ENCODE measurements around the gene PRR33.

Gene PRR33

GRCh38 chr11:1861435-1862411, 30.0 kb downstream of the PRR33 start:
- DNase-seq = no peak

DNA sequence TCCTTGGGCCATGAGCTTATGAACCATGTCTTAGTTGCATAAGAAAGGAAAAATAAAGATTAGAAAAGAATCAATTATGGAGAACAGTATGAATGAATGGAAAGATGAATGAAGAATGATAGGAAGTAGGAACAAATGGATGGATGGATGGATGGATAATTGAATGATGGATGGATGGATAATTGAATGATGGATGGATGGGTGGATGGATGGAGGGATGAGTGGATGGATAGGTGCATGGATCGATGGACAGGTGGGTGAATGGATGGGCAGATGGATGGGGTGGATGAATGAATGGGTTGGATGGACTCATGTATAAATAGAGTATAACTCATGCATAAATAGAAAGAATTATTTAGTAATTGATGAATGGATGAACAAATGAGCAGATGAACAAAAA, 31.6 kb downstream of the PRR33 start:
- no peak for DNase-seq

- DNase-seq = no peak
Observed at GRCh38 chr11:1859004-1859403, 32.7 kb downstream of the PRR33 start.

DNA sequence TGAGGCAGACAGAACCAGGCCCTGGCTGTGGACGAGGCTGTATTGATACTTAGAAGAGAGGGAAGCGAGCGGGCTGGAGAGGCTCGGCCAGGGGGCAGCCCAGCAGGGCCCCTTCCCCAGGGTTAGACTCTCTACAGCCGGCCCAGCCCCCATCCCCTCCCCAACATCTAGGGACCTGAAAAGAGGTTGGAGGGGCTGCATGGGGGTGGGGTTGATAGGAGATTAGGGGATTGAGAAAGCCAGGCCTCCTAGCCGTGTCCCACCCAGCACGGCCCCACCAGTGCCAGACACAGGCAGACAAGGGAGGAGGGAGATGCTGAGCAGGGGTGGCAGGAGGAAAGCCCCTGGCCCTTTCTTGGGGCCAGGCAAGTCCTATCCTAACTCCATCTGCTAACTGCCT, 33.1 kb downstream of the PRR33 start:
- no peak for DNase-seq

DNA sequence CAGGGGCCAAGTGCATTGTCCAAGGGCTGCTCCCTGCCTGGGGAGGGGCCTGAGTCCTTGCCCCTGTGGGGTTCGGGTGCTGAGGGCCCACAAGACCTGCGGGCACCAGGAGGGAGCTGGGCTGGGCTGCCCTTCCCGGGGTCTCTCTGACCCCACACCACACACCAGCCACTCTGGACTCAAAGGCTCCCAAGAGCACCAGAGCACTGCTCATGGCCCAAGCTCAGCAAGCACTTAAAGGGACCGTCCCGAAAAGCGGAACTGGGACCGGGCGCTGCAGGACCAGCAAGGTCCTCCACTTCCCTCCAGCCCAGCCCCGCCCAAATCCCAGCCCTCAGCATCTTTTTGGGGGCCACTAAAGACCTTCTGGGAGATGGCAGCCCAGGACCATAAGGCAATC, 33.5 kb downstream of the PRR33 start:
- DNase-seq = no peak

DNA sequence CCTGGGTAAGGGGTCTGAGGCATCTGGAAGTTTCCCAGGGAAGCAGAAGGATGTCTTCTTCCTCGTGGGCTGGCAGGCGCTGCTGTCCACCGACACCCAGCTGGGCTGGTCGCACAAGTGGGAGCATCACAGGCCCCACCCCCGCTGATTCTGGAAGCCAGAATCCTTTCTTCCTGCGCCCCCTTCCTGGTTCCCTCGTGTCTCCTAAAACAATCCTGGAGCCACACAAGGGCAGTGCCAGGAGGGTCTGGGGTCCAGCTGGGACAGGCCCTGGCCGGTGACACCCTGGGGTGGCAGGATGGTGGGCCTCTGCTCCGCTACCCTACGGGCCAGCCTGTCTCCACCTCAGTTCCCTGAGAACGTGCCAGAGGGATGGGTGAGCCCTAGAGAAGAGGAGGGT, 34.6 kb downstream of the PRR33 start:
- no peak for DNase-seq

DNA sequence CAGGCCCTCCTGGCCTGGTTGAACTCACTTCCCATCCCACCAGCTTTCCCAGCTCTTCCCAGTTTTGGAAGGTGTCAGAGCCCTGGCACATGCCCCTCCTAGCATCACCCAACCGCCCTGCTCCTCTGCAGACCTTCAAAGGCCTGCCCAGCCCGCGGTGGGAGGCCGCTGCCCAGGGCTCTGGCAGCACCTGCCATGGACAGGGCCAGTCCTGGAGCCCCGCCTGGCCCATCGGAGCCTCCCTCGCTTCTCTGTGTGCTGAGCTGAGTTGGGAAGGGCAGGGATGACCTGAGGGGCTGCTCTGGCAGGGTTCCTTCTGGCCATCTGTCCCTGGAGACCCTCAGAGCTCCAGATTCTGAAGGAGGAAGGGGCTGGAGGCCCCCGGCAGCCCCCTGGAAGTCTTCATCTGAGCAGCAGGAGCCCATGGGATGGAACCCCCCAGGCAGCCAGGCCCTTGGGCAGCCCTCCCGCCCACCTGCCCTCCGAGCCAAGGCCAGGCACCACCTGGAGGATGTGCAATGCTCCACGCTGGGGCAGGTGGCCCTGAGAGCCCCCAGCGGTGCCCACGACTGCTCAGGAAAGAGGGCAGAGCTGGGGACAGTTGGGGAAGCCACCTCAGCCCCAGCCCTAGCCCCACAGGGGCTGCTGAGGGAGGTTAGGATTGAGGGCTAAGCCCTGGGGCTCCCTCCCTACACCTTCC, 35.2 kb downstream of the PRR33 start:
- DNase-seq = no peak

- DNase-seq = no peak
Observed at GRCh38 chr11:1855886-1856265, 35.8 kb downstream of the PRR33 start.

DNA sequence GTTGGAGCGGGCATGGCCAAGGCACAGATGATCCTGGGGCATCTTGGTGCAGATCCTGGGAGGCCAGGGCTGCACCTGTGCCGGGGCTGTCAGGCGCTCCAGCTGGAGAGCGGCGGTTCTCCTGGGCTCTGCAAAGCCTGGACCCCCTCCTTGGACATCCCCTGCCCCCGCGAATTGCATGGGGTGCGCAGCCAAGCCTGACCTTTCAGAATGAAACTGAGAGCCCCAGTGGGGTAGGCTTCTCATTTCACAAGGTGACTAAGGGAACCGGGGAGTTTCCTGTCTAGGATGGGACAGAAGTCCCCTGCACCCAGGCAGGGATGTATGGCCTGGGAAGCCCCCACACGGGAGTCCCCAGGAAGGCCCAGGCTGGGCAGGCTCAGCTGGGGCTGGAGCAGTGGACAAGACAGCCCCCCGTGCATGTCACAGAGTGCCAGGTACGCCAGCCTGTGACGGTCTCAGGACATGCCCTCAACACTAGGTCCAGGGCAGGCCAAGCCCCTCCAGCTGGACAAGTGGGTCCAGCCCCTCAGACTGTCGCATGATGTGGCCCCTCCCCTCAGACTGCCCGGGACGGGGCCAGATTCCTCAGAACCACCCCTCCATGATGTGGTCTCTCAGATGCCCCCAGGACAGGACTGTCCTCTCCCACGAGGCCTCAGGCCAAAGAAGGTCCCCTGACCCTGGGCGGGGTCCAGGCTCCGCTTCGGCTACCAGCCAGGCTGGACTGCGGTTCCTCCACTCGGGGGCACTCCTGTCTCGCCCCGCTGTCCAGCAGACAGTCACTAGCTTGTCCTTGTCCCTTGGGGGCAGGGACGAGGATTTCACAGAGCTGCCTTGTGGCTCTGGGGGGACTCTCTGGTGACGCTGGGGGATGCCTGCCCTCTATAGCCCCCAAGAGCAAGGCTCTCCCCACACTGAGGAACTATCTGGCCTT, 36.5 kb downstream of the PRR33 start:
- DNase-seq = no peak

DNA sequence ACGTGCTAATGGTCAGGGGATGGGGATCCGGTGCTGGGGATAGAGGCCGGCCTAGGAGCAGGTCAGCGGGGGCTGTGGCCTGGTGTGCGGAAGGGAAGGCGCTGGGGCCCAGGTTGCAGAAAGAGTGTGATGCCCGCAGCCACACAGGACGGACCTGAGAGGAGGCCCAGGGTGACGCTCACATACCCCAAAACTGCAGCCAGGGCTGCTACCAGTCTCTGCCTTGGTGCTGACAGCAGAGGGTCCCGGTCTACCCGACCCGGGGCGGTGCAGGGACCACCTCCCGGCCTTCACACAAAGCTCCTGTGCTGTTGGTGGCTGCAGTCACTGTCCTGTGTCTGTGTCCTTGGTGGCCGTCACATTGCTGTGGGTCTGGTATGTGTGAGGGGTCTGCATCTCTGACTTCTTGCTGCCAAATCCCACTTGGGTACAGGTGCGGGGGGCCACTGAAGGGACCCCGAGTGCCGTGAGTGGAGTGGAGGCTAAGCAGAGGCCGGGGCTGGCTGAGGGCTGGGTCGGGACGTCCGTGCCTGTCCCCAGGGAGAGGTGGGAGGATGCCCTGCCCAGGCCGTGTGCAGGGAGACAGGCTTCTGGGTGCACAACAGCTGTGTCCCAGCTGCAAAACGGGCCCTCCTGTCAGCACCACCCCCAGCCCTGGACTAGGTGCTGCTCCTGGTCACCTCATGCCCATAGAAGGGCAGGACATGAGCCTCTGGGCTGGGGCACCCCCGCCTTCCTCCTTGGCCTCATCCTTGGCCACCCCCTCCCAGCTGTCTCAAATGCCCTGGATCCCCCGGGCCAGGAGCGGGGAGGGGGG, 37.4 kb downstream of the PRR33 start:
- no peak for DNase-seq

DNA sequence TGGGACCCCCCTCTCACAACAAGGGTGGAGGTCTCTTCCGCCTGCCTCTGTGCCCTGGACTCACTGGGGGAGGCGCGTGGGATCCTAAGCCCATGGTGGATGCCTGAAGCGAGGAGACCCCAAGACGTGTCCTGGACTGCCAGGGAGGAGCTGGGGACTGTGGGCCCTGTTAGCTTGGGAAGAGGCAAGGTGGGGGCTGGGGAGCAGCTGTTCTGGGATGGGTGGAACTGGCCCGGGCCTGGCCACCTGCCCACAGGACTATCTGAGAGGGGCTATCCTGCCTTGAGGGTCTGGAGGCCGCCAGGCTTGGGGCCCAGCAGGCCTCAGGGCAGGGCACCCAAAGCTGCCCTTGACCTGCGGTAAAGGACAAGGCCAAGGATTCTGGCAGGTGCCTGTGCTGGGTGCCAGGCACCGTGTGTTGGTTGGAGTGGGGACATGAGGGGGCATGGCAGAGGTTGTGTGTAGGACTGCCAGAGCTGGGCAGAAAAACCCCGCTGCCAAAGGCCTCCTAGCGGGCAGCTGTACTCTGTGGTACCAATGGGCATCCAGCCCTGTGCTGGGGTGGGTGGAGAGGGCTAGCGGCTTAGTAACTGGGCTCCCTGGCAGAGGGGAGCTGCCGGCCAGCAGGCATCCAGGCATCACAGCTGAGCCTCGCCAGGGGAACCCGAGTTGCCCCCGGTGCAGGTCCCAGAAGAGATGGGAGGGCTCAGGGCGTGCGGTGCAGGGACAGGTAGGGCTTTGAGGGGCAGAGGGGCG, 38.1 kb downstream of the PRR33 start:
- no peak for DNase-seq

DNA sequence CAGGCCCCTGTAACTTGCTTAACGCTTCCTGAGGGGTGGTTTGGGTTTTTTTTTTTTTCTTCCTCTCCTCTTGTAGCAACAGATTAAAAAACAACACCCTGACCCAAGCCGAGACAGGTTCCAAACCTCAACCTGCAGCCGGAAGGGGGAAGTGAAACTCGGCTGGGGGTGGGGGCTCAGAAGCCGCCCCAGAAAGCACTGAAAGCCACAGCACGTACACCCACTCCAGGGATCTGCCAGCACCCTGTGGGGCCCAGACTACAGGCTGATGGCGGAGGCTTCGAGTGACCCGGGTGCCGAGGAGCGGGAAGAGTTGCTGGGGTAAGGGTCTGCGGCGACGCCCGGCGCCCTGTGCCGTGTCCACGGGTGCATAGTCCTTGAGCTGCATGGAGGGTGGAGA, 38.8 kb downstream of the PRR33 start, which contains the start of gene LSP1:
LSP1 (plus strand) TSS at position 208 of the 400 bp plus-strand sequence; CDS start at position 269, 61 bp downstream.
- DNase-seq = peak; percentile 63

GRCh38 chr11:1852271-1852876, 39.3 kb downstream of the PRR33 start:
- DNase-seq = no peak

GRCh38 chr11:1851468-1852180, 40.1 kb downstream of the PRR33 start:
- no peak for DNase-seq

DNA sequence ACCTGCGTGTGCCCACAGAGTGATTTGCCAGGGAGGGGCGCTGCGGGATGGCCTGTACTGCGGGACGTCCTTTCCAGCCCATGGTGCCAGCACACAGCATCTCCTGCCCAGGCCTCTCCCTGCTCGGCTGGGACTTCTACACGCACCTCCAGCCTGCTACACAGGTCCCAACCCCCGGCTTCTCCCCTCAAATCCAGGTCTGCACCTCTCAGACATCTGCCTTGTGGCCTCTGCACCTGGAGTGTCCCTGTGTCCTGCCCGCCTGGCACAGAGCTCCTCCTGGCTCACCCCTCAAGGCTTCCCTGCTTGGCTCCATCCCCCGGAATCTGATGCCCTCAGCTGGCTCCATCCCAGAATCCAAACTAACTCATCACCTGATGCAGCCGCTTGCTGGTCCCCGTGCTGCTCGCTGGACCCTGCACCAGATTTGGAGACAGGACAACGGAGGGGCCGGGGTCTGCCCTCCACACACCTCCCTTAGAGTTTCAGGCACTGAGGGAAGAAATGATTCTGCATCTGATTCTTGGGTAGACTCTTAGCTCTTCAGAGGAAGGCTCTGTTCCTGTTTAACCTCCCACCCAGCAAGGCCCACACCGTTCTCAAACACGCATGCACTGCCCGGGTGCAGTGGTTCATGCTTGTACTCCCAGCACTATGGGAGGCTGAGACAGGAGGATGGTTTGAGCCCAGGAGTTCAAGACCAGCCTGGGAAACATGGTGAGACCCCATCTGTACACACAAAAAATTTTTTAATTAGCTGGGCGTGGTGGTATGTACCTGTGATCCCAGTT, 42.9 kb downstream of the PRR33 start:
- no peak for DNase-seq

DNA sequence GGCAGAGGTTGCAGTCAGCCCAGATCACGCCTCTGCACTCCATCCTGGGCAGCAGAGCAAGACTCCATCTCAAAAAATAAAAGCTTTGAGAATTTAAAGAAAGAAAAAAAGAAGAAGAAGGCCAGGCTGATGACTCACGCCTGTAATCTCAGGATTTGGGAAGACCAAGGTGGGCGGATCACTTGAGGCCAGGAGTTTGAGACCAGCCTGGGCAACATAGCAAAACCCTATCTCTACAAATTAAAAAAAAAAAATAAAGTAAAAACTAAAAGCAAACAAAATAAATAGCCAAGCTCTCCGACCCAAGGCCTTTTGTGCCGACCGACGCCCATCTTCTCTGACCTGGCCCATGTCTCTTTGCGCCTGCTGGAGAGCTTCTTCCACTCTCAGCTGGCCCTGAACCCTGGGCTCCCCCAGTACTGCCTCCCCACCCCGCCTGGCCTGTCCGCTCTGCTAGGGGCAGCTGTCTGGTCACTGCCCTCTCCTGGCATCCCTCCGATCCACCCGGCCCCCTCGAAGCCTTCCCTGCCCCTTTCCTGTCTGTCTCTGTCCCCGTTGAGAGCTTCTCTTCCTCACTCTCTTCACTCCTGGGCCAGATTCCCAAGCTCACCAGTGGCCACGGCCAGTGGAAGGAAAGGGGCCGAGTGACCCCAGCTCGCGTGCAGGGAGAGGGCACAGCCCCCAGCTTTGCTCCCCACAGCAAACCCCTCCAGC, 43.6 kb downstream of the PRR33 start:
- no peak for DNase-seq

- no peak for DNase-seq
Observed at GRCh38 chr11:1847006-1847735, 44.5 kb downstream of the PRR33 start.

GRCh38 chr11:1846453-1846932, 45.2 kb downstream of the PRR33 start:
- no peak for DNase-seq

All from activated T-cell treated with anti-CD3 and anti-CD28 coated beads for 4 hours (primary cell).